HG02938 (cell line): ENCODE measurements around the gene SERPINB8.
"Not testable (repeated sequence)": the region's sequence is repeated elsewhere in the genome, so short reads cannot be mapped to it uniquely, and the experiment has no call there.

Source experiments
- ATAC-seq: cut with Tn5 transposase; IDR thresholded peaks from one replicate; pipeline ENCODE4 v1.9.1; 2021; ENCODE audit warnings: mild to moderate bottlenecking, moderate library complexity; ENCODE audit not compliant: unreplicated experiment

Gene SERPINB8, protein sequence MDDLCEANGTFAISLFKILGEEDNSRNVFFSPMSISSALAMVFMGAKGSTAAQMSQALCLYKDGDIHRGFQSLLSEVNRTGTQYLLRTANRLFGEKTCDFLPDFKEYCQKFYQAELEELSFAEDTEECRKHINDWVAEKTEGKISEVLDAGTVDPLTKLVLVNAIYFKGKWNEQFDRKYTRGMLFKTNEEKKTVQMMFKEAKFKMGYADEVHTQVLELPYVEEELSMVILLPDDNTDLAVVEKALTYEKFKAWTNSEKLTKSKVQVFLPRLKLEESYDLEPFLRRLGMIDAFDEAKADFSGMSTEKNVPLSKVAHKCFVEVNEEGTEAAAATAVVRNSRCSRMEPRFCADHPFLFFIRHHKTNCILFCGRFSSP

DNA sequence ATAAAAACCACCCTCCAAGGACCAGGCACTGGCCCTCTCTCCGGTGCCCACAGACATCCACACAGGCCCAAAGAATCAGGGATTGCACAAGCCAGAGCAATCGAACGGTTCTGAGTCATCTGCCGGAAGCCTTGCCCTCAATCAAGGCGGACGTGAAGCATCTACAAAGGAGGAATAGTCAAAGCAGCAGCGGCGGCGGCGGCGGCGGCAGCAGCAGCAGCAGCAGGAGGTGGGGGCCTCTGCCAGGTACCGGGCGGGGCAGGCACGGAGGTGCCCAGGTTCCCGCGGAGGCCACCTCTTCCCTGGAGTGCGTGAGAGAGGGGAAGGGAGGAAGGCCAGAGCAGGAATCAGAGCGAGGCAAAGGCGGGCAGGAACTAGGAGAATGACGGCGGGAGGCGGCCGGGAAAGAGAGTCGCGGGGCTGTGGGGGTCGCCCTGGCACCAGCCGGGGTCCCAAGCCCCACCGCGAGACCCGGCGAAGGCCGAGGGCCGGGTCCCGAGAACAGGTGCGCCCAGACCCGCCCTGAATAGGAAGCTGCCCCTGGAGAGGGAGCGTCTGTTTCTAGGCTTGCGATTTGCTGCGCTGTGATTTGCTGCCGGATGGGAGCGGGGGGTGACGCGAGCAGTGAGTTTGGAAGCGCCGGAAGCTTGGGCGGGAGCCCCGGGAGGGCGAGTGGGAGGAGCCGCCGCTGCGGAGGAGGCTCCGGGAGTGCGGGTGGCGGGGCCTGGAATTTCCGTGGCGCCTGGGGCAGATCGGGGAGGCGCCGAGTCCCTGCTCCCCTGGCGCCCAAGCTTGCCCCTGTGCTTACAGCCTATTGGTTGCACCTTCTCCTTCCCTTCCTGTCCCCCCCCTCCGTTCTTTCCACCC is at the start of gene SERPINB8:
SERPINB8 (plus strand) TSS at position 140 of the 867 bp plus-strand sequence. CDS start 8,228 bp downstream, outside the sequence.
- ATAC-seq, result peak; percentile 87

DNA sequence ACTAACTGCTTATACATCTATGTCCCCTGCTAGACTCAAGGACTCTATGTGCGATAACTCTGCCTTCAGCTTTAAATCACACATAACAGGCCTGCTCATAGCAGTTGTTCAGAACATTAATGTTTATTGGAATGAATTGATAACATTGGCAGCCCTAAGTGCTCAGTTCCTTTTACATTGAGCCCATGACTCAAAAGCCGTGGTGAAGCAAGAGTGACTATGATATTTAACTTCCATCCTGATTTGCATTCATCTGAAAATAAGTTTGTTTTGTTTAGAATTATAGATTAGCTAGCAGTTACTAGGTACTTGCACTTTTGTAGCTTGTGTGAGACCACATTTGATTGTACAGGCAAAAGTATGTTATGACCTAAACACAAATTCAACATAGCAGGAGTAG is 47.8 kb upstream of the SERPINB8 start:
- no peak for ATAC-seq

DNA sequence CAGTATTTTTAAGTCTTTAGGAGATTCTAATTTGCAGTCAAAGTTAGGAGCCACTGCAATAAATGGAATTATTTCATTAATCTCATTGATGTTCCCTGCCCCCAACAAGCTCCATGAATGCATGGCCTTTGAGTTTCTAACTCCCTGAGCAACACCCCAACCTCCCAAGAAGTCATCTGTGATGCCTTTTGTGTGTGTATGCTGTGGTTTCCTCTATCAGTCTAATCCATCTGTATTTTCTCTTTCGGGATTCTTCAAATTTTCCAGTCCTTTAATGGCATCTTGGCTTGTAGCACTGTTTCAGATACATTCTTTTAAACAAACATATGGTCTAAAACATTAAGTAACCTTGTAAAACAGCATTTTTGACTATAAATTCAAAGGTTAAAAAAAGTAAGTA is 45.3 kb upstream of the SERPINB8 start:
- no peak for ATAC-seq

DNA sequence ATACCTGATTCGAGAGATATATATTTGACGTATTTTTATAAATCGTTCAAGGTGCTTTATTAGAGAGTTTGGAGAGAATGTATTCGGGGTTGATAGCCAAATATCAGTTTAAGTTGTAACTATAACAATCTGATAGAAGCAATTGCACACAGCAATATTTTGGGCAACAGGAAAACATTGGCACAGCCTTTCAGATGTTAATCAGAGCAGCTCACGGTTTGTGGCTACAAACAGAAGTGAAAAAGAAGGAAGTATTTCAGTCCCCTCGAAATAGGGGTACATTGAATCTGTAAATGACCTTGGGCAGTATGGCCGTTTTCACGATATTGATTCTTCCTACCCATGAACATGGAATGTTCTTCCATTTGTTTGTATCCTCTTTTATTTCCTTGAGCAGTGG is 41.5 kb upstream of the SERPINB8 start:
- ATAC-seq, result no peak

DNA sequence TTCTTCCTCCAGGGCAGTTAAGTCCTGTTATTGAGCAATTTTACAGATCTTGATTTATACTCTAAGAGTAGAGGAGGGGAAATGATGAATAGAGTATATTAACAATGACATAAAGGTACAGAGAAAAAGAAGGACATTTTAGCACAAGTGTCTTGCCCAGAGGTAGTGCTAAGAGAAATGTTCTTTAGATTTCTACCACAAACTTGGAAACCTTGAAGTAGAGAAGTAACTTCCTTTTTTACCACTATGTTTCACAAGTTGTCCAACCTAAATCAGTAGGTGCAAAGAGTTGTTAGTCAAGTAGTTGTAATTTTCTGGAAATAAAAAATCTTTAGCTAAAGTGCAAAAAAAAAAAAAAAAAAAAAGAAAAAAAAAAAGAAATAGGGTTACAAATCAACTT is 40.5 kb upstream of the SERPINB8 start:
- ATAC-seq, result not testable (repeated sequence)

DNA sequence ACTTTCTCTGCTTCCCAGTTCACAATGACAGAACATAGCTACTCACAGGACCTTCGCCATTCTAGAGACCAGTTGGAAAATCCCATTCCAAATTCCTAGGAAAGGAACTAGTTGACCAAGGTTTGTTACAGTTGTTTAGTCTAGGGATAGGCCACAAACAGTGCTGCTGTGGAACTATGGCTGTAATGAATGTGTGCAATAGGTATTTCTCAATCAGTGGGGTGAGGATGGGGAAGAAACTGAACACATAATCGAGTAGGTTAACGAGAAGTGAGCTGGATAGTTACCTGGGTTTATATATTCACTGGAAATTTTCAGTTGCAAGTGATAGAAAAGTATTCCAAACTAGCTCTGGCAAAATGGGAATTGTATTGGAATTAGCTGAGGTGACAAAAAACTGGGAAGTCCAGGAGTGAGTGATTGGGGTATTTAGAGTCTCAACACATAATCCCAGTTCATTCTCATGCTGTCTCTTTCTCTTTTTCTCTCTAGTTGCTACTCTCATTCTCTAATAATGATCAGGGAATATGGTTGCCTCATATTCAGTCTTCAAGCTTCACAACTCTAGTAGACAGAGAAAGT is 39.0 kb upstream of the SERPINB8 start:
- no peak for ATAC-seq

DNA sequence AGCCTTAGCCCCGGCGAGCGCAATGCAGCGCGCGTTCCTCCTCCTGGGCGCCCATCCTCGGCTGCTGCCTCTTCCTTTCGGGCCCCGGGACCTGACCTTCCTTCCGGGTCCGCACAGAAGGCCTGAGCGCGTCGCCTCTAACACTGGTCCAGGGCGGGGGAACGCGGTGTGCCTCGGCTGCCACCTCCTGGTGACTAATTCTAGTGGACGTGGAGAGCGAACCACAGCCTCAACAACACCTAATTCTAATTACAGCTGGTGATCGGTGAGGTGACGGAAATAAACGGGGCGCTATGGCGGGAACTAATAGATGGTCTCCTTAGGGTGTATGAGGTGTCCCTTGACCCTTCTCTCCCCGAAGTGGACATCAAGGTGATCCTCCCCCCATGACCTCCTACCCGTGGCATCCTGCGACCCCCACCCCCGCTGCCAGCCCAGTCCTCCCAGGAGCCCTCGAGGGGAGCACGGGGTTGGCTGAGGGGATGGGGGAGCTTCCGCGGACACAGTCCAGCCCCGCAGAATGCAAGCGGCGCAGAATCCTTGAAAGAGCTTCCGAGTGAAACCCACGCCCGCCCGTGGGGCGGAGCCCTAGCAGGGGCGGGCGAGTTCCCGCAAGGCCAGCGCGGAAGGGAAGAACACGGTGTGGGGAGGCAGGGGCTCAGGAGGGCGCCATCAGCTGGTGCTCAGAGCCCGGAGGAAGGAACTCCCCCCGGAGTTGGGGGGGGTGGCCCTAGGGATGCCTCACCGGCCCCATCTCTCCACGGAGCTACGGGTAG is 33.5 kb upstream of the SERPINB8 start:
- ATAC-seq, result peak; percentile 98

DNA sequence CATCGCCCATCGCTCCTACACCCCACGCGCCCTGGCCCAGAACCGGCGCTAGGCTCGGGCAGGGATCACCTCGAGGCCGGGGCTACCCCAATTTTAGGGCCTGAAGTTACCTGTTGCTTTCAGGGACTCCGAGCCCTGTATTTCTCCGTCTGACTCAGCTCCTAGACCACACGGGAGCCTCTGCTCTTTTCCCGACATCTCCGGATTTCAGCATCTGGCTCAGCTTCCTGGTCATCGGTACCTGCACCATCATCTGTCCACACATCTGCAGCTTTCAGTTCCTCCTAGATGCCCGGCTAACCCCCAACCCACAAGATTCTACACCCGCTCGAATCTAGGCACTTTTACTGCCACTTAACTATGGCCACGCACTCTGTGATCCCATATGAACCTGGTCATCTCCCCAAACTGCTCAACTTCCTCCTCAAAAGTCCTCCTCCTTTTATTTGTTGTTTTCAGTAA is 32.9 kb upstream of the SERPINB8 start:
- peak; percentile 13 for ATAC-seq

DNA sequence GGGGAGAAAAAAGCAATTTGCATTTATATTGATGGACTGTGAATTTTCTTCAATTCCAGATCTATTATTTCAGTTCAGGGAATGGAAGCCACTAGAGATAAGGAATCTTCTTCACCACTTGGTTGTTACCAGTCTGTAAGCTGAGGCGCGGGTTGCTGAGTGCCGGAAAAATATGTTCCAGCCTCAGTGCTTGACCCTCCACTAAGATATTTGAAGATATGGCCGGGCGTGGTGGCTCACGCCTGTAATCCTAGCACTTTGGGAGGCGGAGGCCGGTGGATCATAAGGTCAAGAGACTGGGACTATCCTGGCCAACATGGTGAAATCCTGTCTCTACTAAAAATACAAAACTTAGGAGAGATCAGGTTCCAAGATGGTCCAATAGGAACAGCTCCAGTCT is 29.9 kb upstream of the SERPINB8 start:
- no peak for ATAC-seq

DNA sequence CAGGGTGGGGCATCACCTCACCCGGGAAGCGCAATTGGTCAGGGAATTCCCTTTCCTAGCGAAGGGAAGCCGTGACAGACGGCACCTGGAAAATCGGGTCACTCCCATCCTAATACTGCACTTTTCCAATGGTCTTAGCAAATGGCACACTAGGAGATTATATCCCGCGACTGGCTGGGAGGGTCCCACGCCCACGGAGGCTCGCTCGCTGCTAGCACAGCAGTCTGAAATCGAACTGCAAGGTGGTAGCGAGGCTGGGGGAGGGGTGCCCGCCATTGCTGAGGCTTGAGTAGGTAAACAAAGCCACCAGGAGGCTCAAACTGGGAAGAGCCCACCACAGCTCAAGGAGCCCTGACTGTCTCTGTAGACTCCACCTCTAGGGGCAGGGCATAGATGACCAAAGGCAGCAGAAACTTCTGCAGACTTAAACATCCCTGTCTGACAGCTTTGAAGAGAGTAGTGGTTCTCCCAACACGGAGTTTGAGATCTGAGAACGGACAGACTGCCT is 29.3 kb upstream of the SERPINB8 start:
- not testable (repeated sequence) for ATAC-seq

DNA sequence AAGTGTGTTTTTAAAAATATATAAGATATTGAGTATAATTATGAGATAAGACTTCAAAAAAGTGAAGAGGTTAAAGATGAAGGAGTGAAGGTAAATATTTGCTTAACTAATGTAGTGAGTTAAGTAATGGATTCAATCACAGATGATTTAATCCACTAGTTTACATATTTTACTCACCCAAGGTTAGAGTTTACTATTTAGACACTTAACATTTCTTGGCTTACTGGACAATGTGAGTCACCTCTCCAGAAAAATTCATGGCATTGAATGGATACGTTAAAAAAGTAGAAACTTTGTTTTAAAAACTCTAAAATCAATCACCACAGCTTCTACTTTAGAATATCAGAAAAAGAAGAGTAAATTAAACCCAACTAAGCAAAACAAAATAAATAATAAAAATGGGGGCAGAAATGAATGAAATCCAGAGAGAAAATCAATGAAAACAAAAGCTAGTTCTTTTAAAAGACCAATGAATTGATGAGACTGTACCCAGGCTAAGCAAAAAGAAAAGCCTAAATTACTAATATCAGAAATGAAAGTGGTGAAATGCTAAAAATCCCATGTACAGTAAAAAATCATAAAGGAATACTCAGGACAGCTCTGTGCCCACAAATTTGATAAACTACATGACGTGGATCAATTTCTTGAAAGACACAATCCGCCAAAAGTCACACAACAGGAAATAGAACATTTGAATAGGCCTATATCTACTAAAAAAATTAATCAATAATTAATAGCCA is 22.7 kb upstream of the SERPINB8 start:
- ATAC-seq, result no peak

DNA sequence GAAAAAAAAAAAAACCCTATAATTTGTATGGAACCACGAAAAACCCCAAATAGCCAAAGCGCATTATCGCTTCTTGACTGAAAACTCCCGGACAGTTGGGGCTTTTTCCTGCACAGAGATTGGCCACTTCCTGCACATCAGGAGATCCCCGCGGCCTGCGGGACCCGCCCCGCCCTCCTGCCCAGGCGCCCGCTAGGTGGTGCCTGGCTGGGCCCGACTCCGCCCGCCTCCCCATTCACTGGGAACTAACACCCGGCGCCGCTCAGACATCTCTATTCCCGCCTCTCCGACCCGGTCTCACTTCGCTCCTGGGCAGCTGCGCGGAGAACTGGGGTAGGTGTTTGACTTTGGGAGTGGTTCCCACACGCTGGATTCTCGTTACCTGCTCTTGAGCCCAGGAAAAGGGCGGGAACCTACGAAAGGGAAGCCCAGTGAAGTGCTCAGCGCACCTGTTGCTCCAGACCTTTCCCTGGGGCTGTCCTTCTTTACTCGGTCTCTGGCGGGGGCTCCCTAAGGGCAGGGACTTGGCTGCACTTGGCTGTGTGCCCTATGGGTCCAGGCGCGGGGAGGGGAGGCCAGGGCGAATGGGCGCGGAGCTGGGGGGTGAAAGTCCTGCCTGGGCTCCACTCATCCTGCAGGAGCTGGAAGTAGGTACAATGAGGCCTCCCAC is 20.7 kb upstream of the SERPINB8 start, which contains the start of gene HMSD:
HMSD (plus strand) TSS at position 234 of the 670 bp plus-strand sequence. CDS start 4,155 bp downstream, outside the sequence.
- peak; percentile 73 for ATAC-seq

DNA sequence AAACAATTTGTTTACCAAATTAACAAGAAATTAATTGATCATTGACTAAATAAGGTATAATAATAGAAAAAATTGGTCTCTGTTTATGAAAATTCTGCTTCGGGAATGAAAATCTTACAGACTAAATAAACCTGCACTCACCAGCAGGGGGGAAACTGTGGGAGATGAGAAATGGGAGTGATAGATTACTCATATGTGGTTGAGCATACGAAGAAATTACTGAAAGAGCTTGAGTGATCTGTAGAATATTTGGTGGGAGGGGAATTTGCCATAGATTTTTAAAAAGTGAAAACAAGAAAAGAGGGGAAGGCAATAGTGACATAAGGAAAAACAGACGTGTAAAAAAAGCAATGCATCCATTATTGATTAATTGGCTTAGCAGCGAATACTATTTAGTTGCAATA is 18.6 kb upstream of the SERPINB8 start:
- peak; percentile 58 for ATAC-seq

DNA sequence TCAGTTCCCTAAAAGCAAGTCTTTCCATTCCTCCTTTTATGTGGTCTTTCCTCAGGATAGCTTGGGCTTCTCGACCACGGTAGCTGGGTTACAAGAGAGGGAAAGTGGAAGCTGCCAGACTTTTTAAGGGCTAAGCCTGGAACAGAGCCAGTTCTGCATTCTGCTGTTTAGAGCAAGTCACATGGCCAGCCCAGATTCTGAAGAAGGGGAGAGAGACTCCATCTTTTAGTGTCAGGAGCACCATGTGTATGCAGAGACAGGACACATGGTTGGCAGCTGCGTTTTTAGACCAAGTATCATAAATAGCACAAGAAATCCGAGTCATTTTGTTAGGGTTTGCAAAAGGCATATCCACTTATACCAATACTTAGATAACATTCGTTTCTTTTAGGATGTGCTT is 16.1 kb upstream of the SERPINB8 start:
- no peak for ATAC-seq

DNA sequence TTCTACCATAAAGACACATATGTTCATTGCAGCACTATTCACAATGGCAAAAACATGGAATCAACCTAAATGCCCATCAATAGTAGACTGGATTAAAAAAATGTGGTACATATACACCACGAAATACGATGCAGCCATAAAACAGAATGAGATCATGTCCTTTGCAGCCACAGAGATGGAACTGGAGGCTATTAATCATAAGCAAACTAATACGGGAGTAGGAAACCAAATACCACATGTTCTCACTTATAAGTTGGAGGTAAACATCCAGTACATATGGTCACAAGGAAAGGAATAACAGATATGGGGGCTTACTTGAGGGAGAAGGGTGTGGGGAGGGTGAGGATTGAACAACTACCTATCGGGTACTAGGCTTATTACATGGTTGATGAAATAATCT is 13.1 kb upstream of the SERPINB8 start:
- ATAC-seq, result no peak

DNA sequence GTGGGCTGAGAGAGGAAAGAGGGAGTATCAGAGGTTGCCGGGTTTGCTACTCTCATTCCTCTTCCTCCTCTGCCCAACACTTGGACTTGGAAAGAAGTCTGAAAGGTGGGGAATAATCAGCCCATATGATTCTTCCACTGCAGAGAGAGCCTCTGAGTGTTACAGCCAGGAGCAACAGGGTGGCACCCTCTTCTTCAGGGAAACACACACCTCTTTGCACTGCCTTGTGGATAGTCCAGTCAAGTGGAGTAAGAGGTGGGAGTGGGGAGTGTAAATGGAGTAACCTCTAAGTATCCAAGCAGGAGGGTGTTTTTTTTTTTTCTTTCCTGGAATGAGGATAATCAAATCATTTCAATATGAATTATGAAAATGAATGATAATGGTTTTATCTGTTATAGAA is 9.0 kb upstream of the SERPINB8 start:
- ATAC-seq, result no peak

DNA sequence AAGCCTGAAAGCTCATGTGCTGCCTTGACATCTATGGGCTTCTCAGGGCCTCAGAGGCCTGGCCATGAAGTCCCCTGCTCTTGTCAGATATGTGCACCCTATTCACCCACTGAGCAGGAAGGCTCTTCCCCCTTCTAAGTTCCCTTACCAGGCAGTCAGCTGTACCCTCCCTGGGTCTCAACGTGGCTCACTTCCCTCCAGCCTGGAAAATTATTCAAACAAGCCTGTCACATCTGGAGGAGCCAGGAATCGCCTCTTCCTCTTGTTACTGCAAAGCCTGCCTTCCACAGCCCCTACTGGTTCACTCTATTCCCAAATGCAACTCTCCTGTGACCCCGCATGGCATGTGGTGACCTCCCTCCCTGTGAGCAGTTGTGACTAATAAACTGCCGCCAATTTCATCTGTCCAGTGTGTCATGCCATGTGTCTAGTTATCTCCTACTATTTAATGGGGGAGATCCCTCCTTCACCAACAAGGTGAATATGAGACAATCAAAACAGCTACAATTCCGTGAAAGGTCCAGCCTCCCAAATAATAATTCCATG is 8.4 kb upstream of the SERPINB8 start:
- no peak for ATAC-seq

DNA sequence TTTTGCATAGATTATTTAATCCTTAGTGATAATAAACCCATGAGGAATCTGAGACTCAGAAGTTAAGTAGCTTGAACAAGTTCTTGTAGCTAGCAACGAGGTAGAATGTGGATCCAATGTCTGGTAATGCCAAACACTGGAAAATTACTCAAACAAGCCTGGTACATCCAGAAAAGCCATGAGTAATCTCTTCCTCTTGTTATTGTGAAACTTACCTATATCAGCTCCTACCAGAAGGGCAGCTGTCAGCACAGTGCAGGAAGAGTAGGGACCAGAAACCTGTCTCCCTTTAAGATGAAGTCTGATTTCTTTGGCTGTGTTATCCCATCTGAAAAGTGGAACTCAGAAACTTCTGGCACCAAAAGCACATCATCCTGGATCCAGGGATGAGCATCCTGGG is 7.7 kb upstream of the SERPINB8 start:
- ATAC-seq, result no peak
